Measurements from ENCODE around the gene FNDC1.

GRCh38 chr6:159204605-159205004, 35.4 kb downstream of the FNDC1 start:
- TF ChIP-seq CTCF (IDR thresholded peaks at IDR 0.05; ENCODE audit: low read depth, low read length, poor library complexity, severe bottlenecking) (no peak), EZH2phosphoT487 (IDR thresholded peaks at IDR 0.05; ENCODE audit: borderline replicate concordance, low read length) (no peak)
